ENCODE measurements around the gene CLCF1.
"Not testable (repeated sequence)": the region's sequence is repeated elsewhere in the genome, so short reads cannot be mapped to it uniquely, and the experiment has no call there.

CLCF1 gene

GRCh38 chr11:67408437-67409200, 35.2 kb upstream of the CLCF1 start:
- DNase-seq, result no peak

GRCh38 chr11:67407688-67408163, 34.3 kb upstream of the CLCF1 start:
- DNase-seq, result no peak

GRCh38 chr11:67406969-67407687, 33.7 kb upstream of the CLCF1 start:
- DNase-seq, result no peak

- no peak for DNase-seq
Observed at GRCh38 chr11:67406420-67406968, 33.1 kb upstream of the CLCF1 start.

GRCh38 chr11:67405688-67406339, 32.4 kb upstream of the CLCF1 start:
- DNase-seq, result no peak

GRCh38 chr11:67405196-67405567, 31.8 kb upstream of the CLCF1 start:
- no peak for DNase-seq

- peak; percentile 66 for DNase-seq
Observed at GRCh38 chr11:67404515-67405195, 31.3 kb upstream of the CLCF1 start.

- not testable (repeated sequence) for DNase-seq
Observed at GRCh38 chr11:67403085-67403484, 29.7 kb upstream of the CLCF1 start.

- not testable (repeated sequence) for DNase-seq
Observed at GRCh38 chr11:67402192-67402839, 28.9 kb upstream of the CLCF1 start.

GRCh38 chr11:67401495-67402191, 28.2 kb upstream of the CLCF1 start, which contains the start of gene PPP1CA:
Gene PPP1CA, minus strand, starts transcription at chr11:67401858. Its CDS starts 76 bp downstream, at chr11:67401782.
- peak; percentile 92 for DNase-seq

- DNase-seq, result no peak
Observed at GRCh38 chr11:67400942-67401494, 27.6 kb upstream of the CLCF1 start.

GRCh38 chr11:67400251-67400941, 27.0 kb upstream of the CLCF1 start:
- DNase-seq, result no peak

- no peak for DNase-seq
Observed at GRCh38 chr11:67398661-67399563, 25.5 kb upstream of the CLCF1 start.

- DNase-seq, result no peak
Observed at GRCh38 chr11:67397986-67398660, 24.7 kb upstream of the CLCF1 start.

- DNase-seq, result no peak
Observed at GRCh38 chr11:67397536-67397935, 24.1 kb upstream of the CLCF1 start.

- no peak for DNase-seq
Observed at GRCh38 chr11:67396587-67397389, 23.4 kb upstream of the CLCF1 start.

- DNase-seq, result no peak
Observed at GRCh38 chr11:67396259-67396581, 22.8 kb upstream of the CLCF1 start.

All from activated CD4-positive, alpha-beta T cell treated with anti-CD3 and anti-CD28 coated beads for 48 hours (primary cell).